HepG2 (cell line): ENCODE results near the gene UPK1B. TPM values are rescaled to one million over a fixed set of nuclear protein-coding genes. Genes with fewer than 3 reads are reported as not detected.

Experiments
- ATAC-seq: fragments of 200-7000 bp; cut with Tn5 transposase; 3 replicates; pipeline ENCODE4 v1.9.1; 2020; ENCODE audit warnings: mild to moderate bottlenecking, moderate library complexity
- BruUV-seq: library from RNA; stranded (reverse); fragments of 400-500 nt; replicated peaks from 2 replicates; lab custom pipeline; 2021; lab: Mats Ljungman, UMichigan
- CTCF ChIA-PET: fragments of 300-600 bp; formaldehyde crosslinking; extraction: SDS; loops from one replicate; lab custom pipeline; 2021; ENCODE audit warnings: low total read pairs, inconsistent platforms, low intra/inter-chr PET ratio; lab: Yijun Ruan, JAX
- POLR2A ChIA-PET: fragments of 350-600 bp; sonication (Branson Sonifier 250); formaldehyde crosslinking; loops from one replicate; lab custom pipeline; 2020; ENCODE audit warnings: antibody characterized with exemption, inconsistent platforms; lab: Yijun Ruan, JAX
- DNase-seq: peaks from one replicate; pipeline ENCODE4 v3.0.0-alpha.2; 2015; ENCODE audit warnings: low spot score
- FAIRE-seq: peaks from 3 replicates; lab custom pipeline; 2011; peaks lifted over from hg19 to GRCh38; lab: Jason Lieb, UNC
- H2AFZ ChIP-seq: one replicate; pipeline ENCODE4 v1.6.1; 2011; ENCODE audit warnings: low read length, inconsistent platforms
- H3K27ac ChIP-seq: fragments of 300-600 bp; 3 replicates; pipeline ENCODE4 v1.8.0; 2011; ENCODE audit warnings: mixed run types, mild to moderate bottlenecking, mixed read lengths, low read length, inconsistent platforms; ENCODE audit not compliant: insufficient read depth; ENCODE audit errors: extremely low read length
- H3K27me3 ChIP-seq, 2 experiments: fragments of 200-600 bp in 1 of 2; 2 replicates in 1 of 2; 3 replicates in 1 of 2; pipeline versions ENCODE4 v1.6.0 to v1.8.0; 2011; ENCODE audit warnings: low read length in 2 of 2, mild to moderate bottlenecking in 2 of 2, moderate library complexity in 2 of 2, inconsistent platforms in 1 of 2; ENCODE audit not compliant: insufficient read depth in 2 of 2, control insufficient read depth in 1 of 2
- H3K36me3 ChIP-seq, 2 experiments: fragments of 200-600 bp in 1 of 2; replicated peaks in 1 of 2; 2 replicates in 1 of 2; 3 replicates in 1 of 2; pipeline versions ENCODE4 v1.5.1 to v1.8.0; 2011; ENCODE audit warnings: low read length in 2 of 2, inconsistent platforms in 1 of 2; ENCODE audit not compliant: insufficient read depth in 2 of 2, control insufficient read depth in 1 of 2
- H3K4me1 ChIP-seq: 2 replicates; pipeline ENCODE4 v1.5.1; 2012; ENCODE audit warnings: low read length, inconsistent platforms; ENCODE audit not compliant: insufficient read depth
- H3K4me2 ChIP-seq: 2 replicates; pipeline ENCODE4 v1.6.0; 2011; ENCODE audit warnings: low read depth, low read length, inconsistent platforms
- H3K4me3 ChIP-seq, 3 experiments: fragments of 200-600 bp in 1 of 3; sonication (generic), shearing (Covaris generic) in 1 of 3; replicated peaks in 1 of 3; 2 replicates each; pipeline ENCODE4 v1.5.1; 2011 to 2016; ENCODE audit warnings: low read length in 3 of 3, inconsistent platforms in 2 of 3, low read depth in 2 of 3, mild to moderate bottlenecking in 2 of 3, control low read depth in 1 of 3, mixed read lengths in 1 of 3; ENCODE audit not compliant: insufficient read depth in 1 of 3
- H3K79me2 ChIP-seq: one replicate; pipeline ENCODE4 v1.6.1; 2011; ENCODE audit warnings: low read length, inconsistent platforms; ENCODE audit not compliant: insufficient read depth
- H3K9ac ChIP-seq: 2 replicates; pipeline ENCODE4 v1.6.0; 2011; ENCODE audit warnings: mild to moderate bottlenecking, low read depth, low read length, inconsistent platforms; ENCODE audit not compliant: insufficient read depth
- H3K9me3 ChIP-seq: 2 replicates; pipeline ENCODE4 v1.5.1; 2012; ENCODE audit warnings: mild to moderate bottlenecking, low read length
- H4K20me1 ChIP-seq: 2 replicates; pipeline ENCODE4 v1.6.0; 2011; ENCODE audit warnings: inconsistent platforms, mild to moderate bottlenecking, low read length, moderate library complexity; ENCODE audit not compliant: insufficient read depth
- AFF4 ChIP-seq: sonication (generic); formaldehyde crosslinking; IDR thresholded peaks from 2 replicates; pipeline ENCODE4 v1.4.0; 2020; ENCODE audit warnings: missing genetic modification reagents
- ATF1 ChIP-seq: IDR thresholded peaks from 2 replicates; pipeline ENCODE4 v1.6.1; 2016; ENCODE audit warnings: mild to moderate bottlenecking, control low read depth
- DBP ChIP-seq: sonication (generic); formaldehyde crosslinking; IDR thresholded peaks from 2 replicates; pipeline ENCODE4 v1.4.0; 2020; ENCODE audit warnings: missing genetic modification reagents; ENCODE audit errors: not compliant biosample characterization
- HIC2 ChIP-seq: sonication (generic); formaldehyde crosslinking; IDR thresholded peaks from 2 replicates; pipeline ENCODE4 v1.9.0; 2022; ENCODE audit warnings: low read depth, missing genetic modification reagents
- NFATC3 ChIP-seq: sonication (generic); formaldehyde crosslinking; IDR thresholded peaks from 2 replicates; pipeline ENCODE4 v1.5.1; 2020; ENCODE audit warnings: mild to moderate bottlenecking, missing genetic modification reagents
- RNF219 ChIP-seq: sonication (generic); formaldehyde crosslinking; IDR thresholded peaks from 2 replicates; pipeline ENCODE4 v1.5.0; 2020; ENCODE audit warnings: mild to moderate bottlenecking, missing genetic modification reagents
- ZIK1 ChIP-seq: sonication (generic); formaldehyde crosslinking; IDR thresholded peaks from 2 replicates; pipeline ENCODE4 v1.5.0; 2020; ENCODE audit warnings: mild to moderate bottlenecking, low read depth, missing genetic modification reagents, borderline replicate concordance
- ZNF761 ChIP-seq: sonication (generic); formaldehyde crosslinking; conservative IDR thresholded peaks from 2 replicates; pipeline ENCODE4 v1.4.0; 2020; ENCODE audit warnings: mild to moderate bottlenecking, missing genetic modification reagents
- ZNF768 ChIP-seq: sonication (generic); formaldehyde crosslinking; IDR thresholded peaks from 2 replicates; pipeline ENCODE4 v1.4.0; 2020; ENCODE audit warnings: missing genetic modification reagents
- ZNF777 ChIP-seq: sonication (generic); formaldehyde crosslinking; IDR thresholded peaks from 2 replicates; pipeline ENCODE4 v1.4.0; 2020; ENCODE audit warnings: missing genetic modification reagents
- ZSCAN30 ChIP-seq: sonication (generic); formaldehyde crosslinking; IDR thresholded peaks from 2 replicates; pipeline ENCODE4 v1.5.0; 2020; ENCODE audit warnings: mild to moderate bottlenecking, missing genetic modification reagents
- WGBS: methylation state at CpG from one replicate; pipeline ENCODE4 v1.1.6; 2017; ENCODE audit warnings: low lambda C conversion rate; 5-methylcytosine and 5-hydroxymethylcytosine counted together
- in situ Hi-C: cut with HindIII; loops from 2 replicates; pipeline ENCODE4 v1.10.0; 2017; ENCODE audit warnings: low pct_unique_long_range_greater_than_20kb; ENCODE audit not compliant: extremely low pct_ligation_motif_present
- intact Hi-C: fragments of 100-400 bp; cut with micrococcal nuclease; formaldehyde crosslinking; loops from one replicate; pipeline ENCODE4 v1.10.0; 2022; ENCODE audit not compliant: unreplicated experiment
- polyA plus RNA-seq, 8 experiments: library from polyadenylated mRNA; depleted of rRNA in 3 of 8; stranded (reverse) in 7 of 8; unstranded in 1 of 8; fragments of >200 nt; fragmentation: Illumina TruSeq in 4 of 8; extraction: Trizol in 4 of 8; gene quantifications; 2 replicates each; pipeline versions ENCODE4 v1.2.1 to v1.2.3, GENCODE V29; 2011 to 2016; ENCODE audit warnings: low read depth in 4 of 8, missing spikeins in 1 of 8, mixed read lengths in 1 of 8; ENCODE audit not compliant: insufficient read depth in 1 of 8
- total RNA-seq, 5 experiments: library from RNA; depleted of rRNA; stranded (reverse); fragments of >200 nt; fragmentation: Illumina TruSeq; extraction: Trizol; gene quantifications; 2 replicates each; pipeline ENCODE4 v1.2.3, GENCODE V29; 2016; ENCODE audit warnings: low read depth in 1 of 5
- TF ChIP-seq, protein P1 (sequence below): sonication (generic); formaldehyde crosslinking; IDR thresholded peaks from 2 replicates; pipeline ENCODE4 v1.4.0; 2020; ENCODE audit warnings: low read depth, mild to moderate bottlenecking, missing genetic modification reagents

UPK1B gene
- total and polyA plus RNA-seq, 2 of the 13 experiments (the other 11 are each of a cell fraction or from before 2014, with no cell fraction given) = not detected

DNA sequence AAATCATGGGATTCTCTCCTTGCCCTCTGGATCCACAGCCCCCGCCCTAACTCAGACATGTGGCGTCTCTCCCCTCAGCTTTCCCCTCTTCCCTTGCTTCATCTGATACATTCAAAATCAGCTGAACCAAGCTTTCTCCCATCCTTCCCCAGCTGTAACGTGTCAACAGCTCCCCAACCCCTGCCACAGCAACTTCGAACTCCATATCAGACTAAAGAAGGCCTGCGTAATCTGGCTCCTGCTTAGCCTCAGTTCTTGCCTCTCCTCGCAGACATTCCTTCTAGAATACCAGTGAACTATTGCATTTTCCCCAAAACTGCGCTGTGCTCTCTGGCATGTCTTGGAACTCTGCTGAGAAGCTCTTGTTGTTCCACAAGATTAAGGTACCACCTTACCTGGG is 49.0 kb downstream of the UPK1B start:
- Histone ChIP-seq H3K9me3 (no peaks in the 10 kb centered on the region), H3K27ac (no peak overlapping the region), H3K36me3 (peaks cover 19 to 75% of the 10 kb centered on the region in 2 experiments), H2AFZ (no peak overlapping the region), H3K9ac (no peak overlapping the region), H3K4me2 (no peak overlapping the region), H4K20me1 (no peaks in the 10 kb centered on the region), H3K79me2 (no peaks in the 10 kb centered on the region), H3K4me1 (peaks cover 9% of the 10 kb centered on the region), H3K4me3 (no peak overlapping the region), H3K27me3 (no peaks in the 10 kb centered on the region)
- ATAC-seq (no peak), FAIRE-seq (no peak), DNase-seq (no peak)
- in situ Hi-C loops (no loop called here), intact Hi-C loops (no loop called here)
- CTCF ChIA-PET = no interaction called here
- BruUV-seq = no TSS peak
- TF ChIP-seq ZIK1 (CRISPR knock-in tag) = no peak
- TF ChIP-seq, protein P1, sequence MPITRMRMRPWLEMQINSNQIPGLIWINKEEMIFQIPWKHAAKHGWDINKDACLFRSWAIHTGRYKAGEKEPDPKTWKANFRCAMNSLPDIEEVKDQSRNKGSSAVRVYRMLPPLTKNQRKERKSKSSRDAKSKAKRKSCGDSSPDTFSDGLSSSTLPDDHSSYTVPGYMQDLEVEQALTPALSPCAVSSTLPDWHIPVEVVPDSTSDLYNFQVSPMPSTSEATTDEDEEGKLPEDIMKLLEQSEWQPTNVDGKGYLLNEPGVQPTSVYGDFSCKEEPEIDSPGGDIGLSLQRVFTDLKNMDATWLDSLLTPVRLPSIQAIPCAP (CRISPR knock-in tag) = no peak
- no peak for TF ChIP-seq RNF219 (CRISPR knock-in tag)
- TF ChIP-seq AFF4 = no peak
- no peak for TF ChIP-seq NFATC3 (CRISPR knock-in tag)
- TF ChIP-seq ATF1 (CRISPR knock-in tag) = no peak
- TF ChIP-seq ZSCAN30 (CRISPR knock-in tag) = no peak
- TF ChIP-seq ZNF777 (CRISPR knock-in tag) = no peak
- TF ChIP-seq ZNF761 (CRISPR knock-in tag) = no peak
- TF ChIP-seq HIC2 (CRISPR knock-in tag) = no peak
- TF ChIP-seq DBP (CRISPR knock-in tag) = no peak
- TF ChIP-seq ZNF768 (CRISPR knock-in tag) = no peak
- POLR2A ChIA-PET = no interaction called here
- WGBS = 96% methylated on average over 7 of the region's 7 CpGs
